B cell (primary cell): ENCODE data around the gene CASP2. TPM values are rescaled to one million over a fixed set of nuclear protein-coding genes. Genes with fewer than 3 reads are reported as not detected.

Source experiments
- ATAC-seq: fragments of 200-7000 bp; cut with Tn5 transposase; one replicate; pipeline ENCODE4 v1.10.0; 2021; ENCODE audit warnings: low read depth, mild to moderate bottlenecking, moderate number of reproducible peaks, moderate library complexity
- CTCF ChIA-PET: fragments of 350-600 bp; sonication (Branson Sonifier 250); formaldehyde crosslinking; loops from one replicate; lab custom pipeline; 2021; ENCODE audit warnings: antibody characterized with exemption, inconsistent platforms; lab: Charles Lee
- POLR2A ChIA-PET: fragments of 350-600 bp; sonication (Branson Sonifier 250); formaldehyde crosslinking; loops from one replicate; lab custom pipeline; 2021; ENCODE audit warnings: antibody characterized with exemption; lab: Charles Lee
- DNase-seq: peaks from one replicate; pipeline ENCODE4 v3.0.0; 2013
- H2AFZ ChIP-seq: 2 replicates; pipeline ENCODE4 v1.6.1; 2012; ENCODE audit warnings: mild to moderate bottlenecking, low read depth, low read length; ENCODE audit not compliant: insufficient read depth, poor library complexity, severe bottlenecking
- H3K27ac ChIP-seq, 2 donors: 1 replicate in 1 of 2; 2 replicates in 1 of 2; pipeline ENCODE4 v1.5.1; 2012 to 2013; ENCODE audit warnings: low read length in 2 of 2, mild to moderate bottlenecking in 2 of 2, moderate library complexity in 1 of 2
- H3K27me3 ChIP-seq, 4 experiments: fragments of 200-600 bp in 1 of 4; sonication (generic) in 1 of 4; replicated peaks in 1 of 4; 1 replicate in 2 of 4; 2 replicates in 2 of 4; pipeline versions ENCODE4 v1.6.1 to v1.7.0; 2013 to 2016; ENCODE audit warnings: low read length in 3 of 4, mild to moderate bottlenecking in 2 of 4, mixed read lengths in 1 of 4, moderate library complexity in 1 of 4; ENCODE audit not compliant: insufficient read depth in 4 of 4, control insufficient read depth in 3 of 4; ENCODE audit errors: control extremely low read depth in 1 of 4
- H3K36me3 ChIP-seq, 2 experiments: replicated peaks in 1 of 2; 1 replicate in 1 of 2; 2 replicates in 1 of 2; pipeline versions ENCODE4 v1.6.1 to v1.7.1; 2013; ENCODE audit warnings: low read length in 1 of 2; ENCODE audit not compliant: insufficient read depth in 2 of 2, control insufficient read depth in 1 of 2; ENCODE audit errors: control extremely low read depth in 1 of 2, extremely low read depth in 1 of 2
- H3K4me1 ChIP-seq, 2 donors: fragments of 200-600 bp in 1 of 2; sonication (generic) in 1 of 2; 1 replicate in 1 of 2; 2 replicates in 1 of 2; pipeline versions ENCODE4 v1.5.1 to v1.6.1; 2013 to 2017; ENCODE audit warnings: low read length in 2 of 2; ENCODE audit not compliant: control insufficient read depth in 2 of 2, insufficient read depth in 2 of 2
- H3K4me2 ChIP-seq: replicated peaks from 2 replicates; pipeline ENCODE3; 2012; ENCODE audit warnings: mild to moderate bottlenecking, low read depth, low read length; ENCODE audit not compliant: poor library complexity, severe bottlenecking
- H3K4me3 ChIP-seq, 5 experiments: fragments of 200-600 bp in 1 of 5; sonication (generic) in 1 of 5; 1 replicate in 3 of 5; 2 replicates in 2 of 5; pipeline versions ENCODE4 v1.5.1 to v1.7.0; 2011 to 2016; ENCODE audit warnings: low read length in 4 of 5, mild to moderate bottlenecking in 4 of 5, low read depth in 2 of 5, control low read depth in 1 of 5, moderate library complexity in 1 of 5; ENCODE audit not compliant: insufficient read depth in 1 of 5; ENCODE audit errors: control extremely low read depth in 1 of 5, extremely low read depth in 1 of 5
- H3K79me2 ChIP-seq: fragments of 200-600 bp; sonication (generic); one replicate; pipeline ENCODE4 v1.6.0; 2016; ENCODE audit warnings: low read length; ENCODE audit not compliant: control insufficient read depth, insufficient read depth
- H3K9ac ChIP-seq: fragments of 200-600 bp; sonication (generic); 2 replicates; pipeline ENCODE4 v1.6.1; 2017; ENCODE audit warnings: mild to moderate bottlenecking, low read length, moderate library complexity
- H3K9me3 ChIP-seq, 3 donors: one replicate each; pipeline versions ENCODE4 v1.6.1 to v1.7.1; 2013; ENCODE audit warnings: low read length in 2 of 3; ENCODE audit not compliant: control insufficient read depth in 2 of 3, insufficient read depth in 1 of 3; ENCODE audit errors: control extremely low read depth in 1 of 3
- H4K20me1 ChIP-seq: 2 replicates; pipeline ENCODE4 v1.6.0; 2012; ENCODE audit warnings: mild to moderate bottlenecking, low read length; ENCODE audit not compliant: insufficient read depth, control insufficient read depth, poor library complexity, severe bottlenecking
- H3K27ac Mint-ChIP-seq: one replicate; pipeline ENCODE4 v1.8.0; 2021; ENCODE audit warnings: mixed read lengths
- H3K27me3 Mint-ChIP-seq: one replicate; pipeline ENCODE4 v1.8.0; 2021; ENCODE audit warnings: mixed read lengths
- H3K4me1 Mint-ChIP-seq: one replicate; pipeline ENCODE4 v1.8.0; 2021; ENCODE audit warnings: mixed read lengths
- H3K4me3 Mint-ChIP-seq: one replicate; pipeline ENCODE4 v1.8.0; 2021; ENCODE audit warnings: mixed read lengths
- H3K9me3 Mint-ChIP-seq: one replicate; pipeline ENCODE4 v1.8.0; 2022; ENCODE audit warnings: mixed read lengths; ENCODE audit not compliant: insufficient read depth
- EZH2 ChIP-seq: IDR thresholded peaks from 2 replicates; pipeline ENCODE4 v1.6.1; 2012; ENCODE audit warnings: borderline replicate concordance, low read depth, mild to moderate bottlenecking, moderate library complexity, low read length; ENCODE audit not compliant: insufficient read depth, poor library complexity, severe bottlenecking
- WGBS: methylation state at CpG from one replicate; pipeline ENCODE4 v1.1.5; 2013; ENCODE audit warnings: missing lambda C conversion rate; ENCODE audit not compliant: insufficient coverage; 5-methylcytosine and 5-hydroxymethylcytosine counted together
- intact Hi-C: fragments of 100-400 bp; cut with micrococcal nuclease; formaldehyde crosslinking; loops from one replicate; pipeline ENCODE4 v1.10.0; 2022
- polyA plus RNA-seq: library from polyadenylated mRNA; depleted of rRNA; stranded (reverse); fragments of >200 nt; gene quantifications from 2 replicates; pipeline ENCODE4 v1.2.3, GENCODE V29; 2012
- total RNA-seq, 2 donors: library from RNA; stranded (reverse); fragments of 120-200 nt in 1 of 2; gene quantifications; 1 replicate in 1 of 2; 2 replicates in 1 of 2; pipeline versions ENCODE4 v1.2.3 to v1.2.4, GENCODE V29; 2013 to 2022
- TF ChIP-seq, protein P1 (sequence below): fragments of 200-600 bp; IDR thresholded peaks from one replicate; pipeline ENCODE4 v1.8.0; 2022; ENCODE audit warnings: antibody characterized with exemption, mild to moderate bottlenecking

Gene CASP2
- total and polyA plus RNA-seq, 2 donors (not counting 1 experiment from before 2014, with no cell fraction given) = 29.2 to 66.5 TPM

DNA sequence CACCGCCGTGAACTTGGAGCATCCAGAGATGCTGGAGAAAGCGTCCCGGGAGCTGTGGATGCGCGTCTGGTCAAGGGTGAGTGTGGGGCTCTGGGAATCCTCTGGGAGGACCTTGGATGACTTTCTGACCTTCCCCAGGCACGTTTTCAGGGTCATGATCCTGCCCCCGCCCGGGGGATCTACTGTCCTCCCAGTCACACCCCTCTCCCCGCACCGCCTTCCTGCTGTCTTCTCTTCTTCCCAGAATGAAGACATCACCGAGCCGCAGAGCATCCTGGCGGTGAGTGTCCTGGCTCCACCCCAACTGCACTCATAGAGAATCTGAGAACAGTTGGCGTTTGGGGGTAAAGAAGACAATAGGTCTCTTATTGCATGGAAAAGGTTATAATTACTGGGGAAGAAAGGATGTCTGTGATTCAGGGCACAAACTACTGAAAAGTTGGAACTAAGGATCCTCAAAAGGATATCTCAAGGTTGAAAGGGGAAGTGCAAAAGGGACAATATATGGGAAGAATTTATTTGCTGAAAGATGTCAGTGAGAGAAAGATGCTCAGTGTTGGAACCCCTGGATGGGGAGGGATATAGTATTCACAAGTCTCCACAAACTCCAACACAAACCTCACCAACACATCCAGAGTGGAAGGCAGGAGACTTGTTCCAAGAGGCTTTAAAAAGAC is 23.0 kb upstream of the CASP2 start:
- DNase-seq (no peak), ATAC-seq (no peak)
- TF ChIP-seq, protein P1, sequence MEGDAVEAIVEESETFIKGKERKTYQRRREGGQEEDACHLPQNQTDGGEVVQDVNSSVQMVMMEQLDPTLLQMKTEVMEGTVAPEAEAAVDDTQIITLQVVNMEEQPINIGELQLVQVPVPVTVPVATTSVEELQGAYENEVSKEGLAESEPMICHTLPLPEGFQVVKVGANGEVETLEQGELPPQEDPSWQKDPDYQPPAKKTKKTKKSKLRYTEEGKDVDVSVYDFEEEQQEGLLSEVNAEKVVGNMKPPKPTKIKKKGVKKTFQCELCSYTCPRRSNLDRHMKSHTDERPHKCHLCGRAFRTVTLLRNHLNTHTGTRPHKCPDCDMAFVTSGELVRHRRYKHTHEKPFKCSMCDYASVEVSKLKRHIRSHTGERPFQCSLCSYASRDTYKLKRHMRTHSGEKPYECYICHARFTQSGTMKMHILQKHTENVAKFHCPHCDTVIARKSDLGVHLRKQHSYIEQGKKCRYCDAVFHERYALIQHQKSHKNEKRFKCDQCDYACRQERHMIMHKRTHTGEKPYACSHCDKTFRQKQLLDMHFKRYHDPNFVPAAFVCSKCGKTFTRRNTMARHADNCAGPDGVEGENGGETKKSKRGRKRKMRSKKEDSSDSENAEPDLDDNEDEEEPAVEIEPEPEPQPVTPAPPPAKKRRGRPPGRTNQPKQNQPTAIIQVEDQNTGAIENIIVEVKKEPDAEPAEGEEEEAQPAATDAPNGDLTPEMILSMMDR = no peak
- TF ChIP-seq EZH2 = no peak
- Histone ChIP-seq H3K36me3 (peaks cover 8 to 35% of the 10 kb centered on the region in 2 experiments), H3K27me3 (no peaks in the 10 kb centered on the region), H2AFZ (no peak overlapping the region), H3K4me3 (no peak overlapping the region), H3K9ac (no peak overlapping the region), H3K4me1 (peaks cover 24 to 25% of the 10 kb centered on the region in 2 donors), H3K4me2 (peak overlapping the region; percentile 77), H4K20me1 (no peaks in the 10 kb centered on the region), H3K27ac (peak overlapping the region in 1 of 2 donors; percentile 82), H3K9me3 (no peaks in the 10 kb centered on the region), H3K79me2 (peaks cover 16% of the 10 kb centered on the region)
- Mint-ChIP-seq H3K9me3 (no peaks in the 10 kb centered on the region), H3K27me3 (no peaks in the 10 kb centered on the region), H3K4me1 (peaks cover 42% of the 10 kb centered on the region), H3K4me3 (peak overlapping the region; percentile 93), H3K27ac (peak overlapping the region; percentile 91)
- 90% methylated on average over 10 of the region's 15 CpGs for WGBS
- intact Hi-C loops = no loop called here
- CTCF ChIA-PET = interaction anchor here (1.4 to 4.8 kb wide), 2 partner anchors 25 kb away, joined by 4 to 35 read pairs; no protein-coding TSS in a partner anchor
- POLR2A ChIA-PET = interaction anchor here (2.1 kb wide), 1 partner anchor 10 kb away, joined by 6 read pairs; no protein-coding TSS in a partner anchor

DNA sequence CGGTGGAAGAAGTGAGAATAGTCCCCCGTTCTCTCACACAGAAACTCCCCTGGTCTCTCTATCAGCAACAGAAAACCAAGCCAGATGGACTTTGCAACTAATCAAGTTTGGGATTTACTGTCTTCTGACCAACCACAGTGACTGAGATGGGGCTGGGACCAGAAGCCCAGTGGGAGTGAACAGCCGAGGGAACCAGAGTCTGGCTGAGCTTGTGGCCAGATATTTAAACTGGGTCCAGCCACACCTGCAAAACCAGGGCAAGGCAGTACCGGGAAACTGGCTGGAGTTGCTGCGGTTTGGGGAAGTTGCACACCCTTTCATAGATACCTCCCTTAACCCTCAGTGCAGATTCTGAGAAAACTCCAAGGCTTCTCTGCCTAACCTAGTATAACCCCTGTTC is 18.9 kb upstream of the CASP2 start:
- Mint-ChIP-seq H3K27me3 (no peaks in the 10 kb centered on the region), H3K9me3 (no peaks in the 10 kb centered on the region), H3K27ac (peak overlapping the region; percentile 26), H3K4me1 (peaks cover 21% of the 10 kb centered on the region), H3K4me3 (no peak overlapping the region)
- no peaks in the 10 kb centered on the region for H3K79me2 ChIP-seq
- ATAC-seq = no peak
- no peak overlapping the region for H3K9ac ChIP-seq
- DNase-seq = no peak
- peak overlapping the region in 1 of 2 donors; percentile 42 for H3K27ac ChIP-seq
- no peak overlapping the region for H3K4me2 ChIP-seq
- H3K36me3 ChIP-seq = peaks cover 8 to 35% of the 10 kb centered on the region in 2 experiments
- H3K4me3 ChIP-seq = no peak overlapping the region
- TF ChIP-seq, protein P1 = no peak
- TF ChIP-seq EZH2 = no peak
- peaks cover 13 to 17% of the 10 kb centered on the region in 2 donors for H3K4me1 ChIP-seq
- H3K9me3 ChIP-seq = no peaks in the 10 kb centered on the region
- CTCF ChIA-PET = interaction anchor here (2.2 kb wide), 1 partner anchor 29 kb away, joined by 10 read pairs; no protein-coding TSS in a partner anchor
- no peaks in the 10 kb centered on the region for H4K20me1 ChIP-seq
- POLR2A ChIA-PET = no interaction called here
- no peaks in the 10 kb centered on the region for H3K27me3 ChIP-seq
- intact Hi-C loops = no loop called here
- H2AFZ ChIP-seq = no peak overlapping the region
- WGBS = 51% methylated on average over 4 of the region's 5 CpGs
